ENCODE measurements around the gene TBK1. TPM values are rescaled to one million over a fixed set of nuclear protein-coding genes. Genes with fewer than 3 reads are reported as not detected.

The TBK1 gene
- 26.2 and 27.7 TPM in 2 replicates for total RNA-seq

DNA sequence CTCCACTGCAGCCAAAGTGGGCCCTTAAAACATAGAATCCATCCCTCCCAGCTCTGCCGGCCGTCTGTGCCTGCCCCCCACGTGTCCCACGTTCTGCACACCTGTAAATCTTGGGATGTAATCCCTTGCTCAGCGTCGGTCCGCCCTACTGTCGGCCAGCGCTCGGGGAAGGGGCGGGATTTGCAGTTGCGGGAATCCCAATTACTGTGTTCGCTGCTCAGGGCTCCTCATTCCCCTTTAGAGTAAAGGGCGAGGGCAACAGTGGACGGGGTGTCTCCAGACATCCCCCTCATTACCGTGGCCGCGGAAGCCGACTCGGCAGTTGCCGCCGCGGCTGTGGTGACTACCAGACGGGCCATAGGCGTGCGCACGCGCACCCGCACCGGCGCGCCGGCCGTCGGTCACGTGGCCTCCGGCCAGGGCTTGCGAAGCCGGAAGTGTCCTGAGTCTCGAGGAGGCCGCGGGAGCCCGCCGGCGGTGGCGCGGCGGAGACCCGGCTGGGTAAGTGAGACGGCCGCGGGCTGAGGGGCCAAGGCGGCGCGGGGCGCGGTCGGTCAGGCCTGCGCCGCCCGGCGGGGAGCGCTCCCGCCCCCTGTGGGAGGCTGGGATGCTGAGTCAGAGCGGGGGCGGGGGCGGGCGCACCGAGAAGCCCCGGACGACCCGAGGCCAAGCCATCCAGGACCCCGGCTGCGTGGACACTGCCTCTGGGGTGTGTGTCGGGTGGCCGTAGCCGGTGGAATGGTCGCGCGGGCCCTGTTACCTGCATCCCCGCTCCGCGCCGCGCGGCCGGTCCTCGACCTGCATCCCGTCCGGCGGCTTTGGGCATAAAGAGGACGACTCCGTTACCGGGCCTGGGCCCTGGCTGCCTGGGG lies at the start of gene TBK1:
TBK1 (plus strand) TSS at position 434 of the 872 bp plus-strand sequence. CDS start 3,751 bp downstream, outside the sequence.

DNA sequence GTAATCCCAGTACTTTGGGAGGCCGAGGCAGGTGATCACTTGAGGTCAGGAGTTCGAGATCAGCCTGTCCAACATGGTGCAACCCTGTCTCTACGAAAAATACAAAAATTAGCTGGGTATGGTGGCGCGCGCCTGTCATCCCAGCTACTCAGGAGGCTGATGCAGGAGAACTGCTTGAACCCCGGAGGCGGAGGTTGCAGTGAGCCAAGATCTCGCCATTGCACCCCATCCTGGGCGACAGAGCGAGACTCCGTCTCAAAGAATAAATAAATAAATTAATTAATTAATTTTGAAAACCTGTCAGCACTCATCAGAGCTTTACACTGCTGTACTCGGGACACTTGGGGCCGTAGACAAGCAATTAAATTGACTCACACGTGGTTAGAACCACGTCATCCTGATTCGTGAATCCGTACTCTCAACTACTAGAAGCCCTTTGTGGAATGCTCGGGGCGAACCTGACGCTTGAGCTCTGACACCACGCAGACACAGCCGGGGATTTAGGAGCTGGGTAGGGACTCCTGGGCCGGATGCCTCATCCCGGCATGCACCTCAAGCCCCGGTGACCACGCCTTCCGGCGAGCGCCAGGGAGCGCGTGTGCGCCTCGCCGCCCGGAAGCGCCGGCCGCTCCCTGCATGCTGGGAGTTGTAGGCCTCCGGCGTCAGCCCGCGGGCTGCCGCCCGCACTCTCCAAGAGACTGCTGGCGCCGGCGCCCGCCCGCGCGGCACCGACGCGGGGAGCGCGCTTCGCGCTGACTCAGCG lies 48.0 kb upstream of the TBK1 start, which contains the start of gene XPOT:
XPOT (plus strand) TSS at position 686 of the 763 bp plus-strand sequence. CDS start 5,644 bp downstream, outside the sequence.

Other genes with a start within 250 kb of the TBK1 start
- gene KICS2, start 229.8 kb upstream of the TBK1 start, total RNA-seq = 6.9 and 8.9 TPM in 2 replicates
- gene C12orf56, start 61.4 kb upstream of the TBK1 start, total RNA-seq = 0.20 and 0.40 TPM in 2 replicates
- 150 and 151 TPM in 2 replicates for gene XPOT, start 47.7 kb upstream of the TBK1 start, total RNA-seq
- 25.7 TPM in 2 replicates for gene RASSF3, start 158.4 kb downstream of the TBK1 start, total RNA-seq

Measured in smooth muscle cell of the pulmonary artery (primary cell).